HG02970 (cell line): ENCODE data around the gene NUDT16L1.
"Not testable (repeated sequence)": the region's sequence is repeated elsewhere in the genome, so short reads cannot be mapped to it uniquely, and the experiment has no call there.

Experiments used
- ATAC-seq: cut with Tn5 transposase; IDR thresholded peaks from one replicate; pipeline ENCODE4 v1.9.1; 2021; ENCODE audit warnings: mild to moderate bottlenecking, moderate library complexity, moderate number of reproducible peaks; ENCODE audit not compliant: unreplicated experiment, low FRiP score

NUDT16L1 gene

GRCh38 chr16:4713663-4714501, 20.5 kb downstream of the NUDT16L1 start:
- no peak for ATAC-seq

- no peak for ATAC-seq
Measured at GRCh38 chr16:4714996-4715395, 21.6 kb downstream of the NUDT16L1 start.

GRCh38 chr16:4718466-4718865, 25.1 kb downstream of the NUDT16L1 start:
- ATAC-seq: no peak

GRCh38 chr16:4723071-4723767, 29.9 kb downstream of the NUDT16L1 start:
- ATAC-seq: no peak

GRCh38 chr16:4724661-4725270, 31.4 kb downstream of the NUDT16L1 start:
- no peak for ATAC-seq

- no peak for ATAC-seq
Measured at GRCh38 chr16:4726616-4727015, 33.3 kb downstream of the NUDT16L1 start.

GRCh38 chr16:4728676-4729075, 35.3 kb downstream of the NUDT16L1 start:
- no peak for ATAC-seq

- no peak for ATAC-seq
Measured at GRCh38 chr16:4729876-4730275, 36.5 kb downstream of the NUDT16L1 start.

GRCh38 chr16:4733211-4733742, 39.9 kb downstream of the NUDT16L1 start:
- no peak for ATAC-seq

GRCh38 chr16:4733747-4734062, 40.3 kb downstream of the NUDT16L1 start:
- ATAC-seq: no peak

GRCh38 chr16:4734063-4734729, 40.8 kb downstream of the NUDT16L1 start, which contains the start of the genes ANKS3 and DNAAF8:
TSS of gene ANKS3 (minus strand) at chr16:4734271. CDS start at chr16:4730149, 4,122 bp downstream.
TSS of gene DNAAF8 (plus strand) at chr16:4734537. CDS start at chr16:4736515, 1,978 bp downstream.
- ATAC-seq: peak; percentile 73

- ATAC-seq: peak; percentile 53
Measured at GRCh38 chr16:4734730-4735535, 41.6 kb downstream of the NUDT16L1 start.

- ATAC-seq: no peak
Measured at GRCh38 chr16:4736546-4736945, 43.2 kb downstream of the NUDT16L1 start.

GRCh38 chr16:4737545-4737944, 44.2 kb downstream of the NUDT16L1 start:
- no peak for ATAC-seq

- not testable (repeated sequence) for ATAC-seq
Measured at GRCh38 chr16:4738370-4738769, 45.0 kb downstream of the NUDT16L1 start.

GRCh38 chr16:4743226-4743878, 50.0 kb downstream of the NUDT16L1 start:
- no peak for ATAC-seq

- ATAC-seq: no peak
Measured at GRCh38 chr16:4744555-4745273, 51.4 kb downstream of the NUDT16L1 start.

GRCh38 chr16:4745274-4745569, 51.9 kb downstream of the NUDT16L1 start:
- ATAC-seq: no peak
